HepG2 (cell line): ENCODE data around the gene MUTYH. TPM values are rescaled to one million over a fixed set of nuclear protein-coding genes. Genes with fewer than 3 reads are reported as not detected.

ENCODE experiments used
- CHCHD3 ChIP-seq: sonication (generic); formaldehyde crosslinking; IDR thresholded peaks from 2 replicates; pipeline ENCODE4 v1.8.0; 2022; ENCODE audit warnings: mild to moderate bottlenecking, missing genetic modification reagents, moderate library complexity
- HMGXB3 ChIP-seq: sonication (generic); formaldehyde crosslinking; IDR thresholded peaks from 2 replicates; pipeline ENCODE4 v1.4.0; 2020; ENCODE audit warnings: missing genetic modification reagents, borderline replicate concordance
- HOXA5 ChIP-seq: sonication (generic); formaldehyde crosslinking; IDR thresholded peaks from 2 replicates; pipeline ENCODE4 v1.4.0; 2020; ENCODE audit warnings: missing genetic modification reagents
- KAT2B ChIP-seq: fragments of 150-350 bp; IDR thresholded peaks from 2 replicates; pipeline ENCODE4 v1.6.1; 2014; ENCODE audit warnings: low read depth, low read length, borderline replicate concordance
- MTF1 ChIP-seq: sonication (generic); formaldehyde crosslinking; IDR thresholded peaks from 2 replicates; pipeline ENCODE4 v1.5.0; 2020; ENCODE audit warnings: missing genetic modification reagents
- NFE2L2 ChIP-seq: fragments of 150-350 bp; IDR thresholded peaks from 2 replicates; pipeline ENCODE4 v1.6.1; 2014; ENCODE audit warnings: low read length
- NFKBIZ ChIP-seq: IDR thresholded peaks from 2 replicates; pipeline ENCODE4 v1.6.1; 2018; ENCODE audit warnings: missing genetic modification reagents, missing compliant biosample characterization
- NPAS2 ChIP-seq: sonication (generic); formaldehyde crosslinking; IDR thresholded peaks from 2 replicates; pipeline ENCODE4 v1.8.0; 2022; ENCODE audit warnings: mild to moderate bottlenecking, missing genetic modification reagents, borderline replicate concordance
- SMAD1 ChIP-seq: sonication (generic); formaldehyde crosslinking; IDR thresholded peaks from 2 replicates; pipeline ENCODE4 v1.4.0; 2020; ENCODE audit warnings: missing genetic modification reagents, low read depth, mild to moderate bottlenecking, borderline replicate concordance
- TBX3 ChIP-seq: fragments of 450-650 bp; IDR thresholded peaks from 2 replicates; pipeline ENCODE4 v1.6.1; 2017; ENCODE audit warnings: antibody characterized with exemption, mild to moderate bottlenecking, inconsistent platforms, borderline replicate concordance
- TCF12 ChIP-seq, 2 experiments: fragments of 450-650 bp in 1 of 2; sonication (generic) in 1 of 2; formaldehyde crosslinking in 1 of 2; IDR thresholded peaks; 2 replicates each; pipeline versions ENCODE4 v1.6.1 to v1.8.0; 2017 to 2022; ENCODE audit warnings: antibody characterized with exemption in 1 of 2, mild to moderate bottlenecking in 1 of 2, missing genetic modification reagents in 1 of 2, moderate library complexity in 1 of 2
- ZFP41 ChIP-seq: sonication (generic); formaldehyde crosslinking; IDR thresholded peaks from 2 replicates; pipeline ENCODE4 v1.4.0; 2020; ENCODE audit warnings: mild to moderate bottlenecking, missing genetic modification reagents, borderline replicate concordance
- ZFP82 ChIP-seq: sonication (generic); formaldehyde crosslinking; IDR thresholded peaks from 2 replicates; pipeline ENCODE4 v1.5.1; 2020; ENCODE audit warnings: mild to moderate bottlenecking, missing genetic modification reagents, borderline replicate concordance
- ZNF234 ChIP-seq: sonication (generic); formaldehyde crosslinking; conservative IDR thresholded peaks from 2 replicates; pipeline ENCODE4 v1.5.1; 2020; ENCODE audit warnings: mild to moderate bottlenecking, missing genetic modification reagents
- ZNF335 ChIP-seq: sonication (generic); formaldehyde crosslinking; IDR thresholded peaks from 2 replicates; pipeline ENCODE4 v1.4.0; 2020; ENCODE audit warnings: missing genetic modification reagents
- ZNF580 ChIP-seq: IDR thresholded peaks from 2 replicates; pipeline ENCODE4 v1.6.1; 2016; ENCODE audit warnings: low read depth, borderline replicate concordance
- ZNF605 ChIP-seq: sonication (generic); formaldehyde crosslinking; IDR thresholded peaks from 2 replicates; pipeline ENCODE4 v1.8.0; 2022; ENCODE audit warnings: mild to moderate bottlenecking, missing genetic modification reagents
- ZNF720 ChIP-seq: sonication (generic); formaldehyde crosslinking; IDR thresholded peaks from 2 replicates; pipeline ENCODE4 v1.4.0; 2020; ENCODE audit warnings: missing genetic modification reagents
- ZNF891 ChIP-seq: sonication (generic); formaldehyde crosslinking; IDR thresholded peaks from 2 replicates; pipeline ENCODE4 v1.5.0; 2020; ENCODE audit warnings: mild to moderate bottlenecking, missing genetic modification reagents
- polyA plus RNA-seq, 8 experiments: library from polyadenylated mRNA; depleted of rRNA in 3 of 8; stranded (reverse) in 7 of 8; unstranded in 1 of 8; fragments of >200 nt; fragmentation: Illumina TruSeq in 4 of 8; extraction: Trizol in 4 of 8; gene quantifications; 2 replicates each; pipeline versions ENCODE4 v1.2.1 to v1.2.3, GENCODE V29; 2011 to 2016; ENCODE audit warnings: low read depth in 4 of 8, missing spikeins in 1 of 8, mixed read lengths in 1 of 8; ENCODE audit not compliant: insufficient read depth in 1 of 8
- total RNA-seq, 5 experiments: library from RNA; depleted of rRNA; stranded (reverse); fragments of >200 nt; fragmentation: Illumina TruSeq; extraction: Trizol; gene quantifications; 2 replicates each; pipeline ENCODE4 v1.2.3, GENCODE V29; 2016; ENCODE audit warnings: low read depth in 1 of 5
- TF ChIP-seq, protein P1 (sequence below): sonication (generic); formaldehyde crosslinking; IDR thresholded peaks from 2 replicates; pipeline ENCODE4 v1.5.1; 2020; ENCODE audit warnings: missing genetic modification reagents, mild to moderate bottlenecking, borderline replicate concordance
- TF ChIP-seq, protein P2 (sequence below): sonication (generic); formaldehyde crosslinking; IDR thresholded peaks from 2 replicates; pipeline ENCODE4 v1.4.0; 2020; ENCODE audit warnings: missing genetic modification reagents, mild to moderate bottlenecking, borderline replicate concordance

The MUTYH gene
- total and polyA plus RNA-seq, 2 of the 13 experiments (the other 11 are each of a cell fraction or from before 2014, with no cell fraction given): 16.3 to 17.1 TPM

- TF ChIP-seq, protein P1, sequence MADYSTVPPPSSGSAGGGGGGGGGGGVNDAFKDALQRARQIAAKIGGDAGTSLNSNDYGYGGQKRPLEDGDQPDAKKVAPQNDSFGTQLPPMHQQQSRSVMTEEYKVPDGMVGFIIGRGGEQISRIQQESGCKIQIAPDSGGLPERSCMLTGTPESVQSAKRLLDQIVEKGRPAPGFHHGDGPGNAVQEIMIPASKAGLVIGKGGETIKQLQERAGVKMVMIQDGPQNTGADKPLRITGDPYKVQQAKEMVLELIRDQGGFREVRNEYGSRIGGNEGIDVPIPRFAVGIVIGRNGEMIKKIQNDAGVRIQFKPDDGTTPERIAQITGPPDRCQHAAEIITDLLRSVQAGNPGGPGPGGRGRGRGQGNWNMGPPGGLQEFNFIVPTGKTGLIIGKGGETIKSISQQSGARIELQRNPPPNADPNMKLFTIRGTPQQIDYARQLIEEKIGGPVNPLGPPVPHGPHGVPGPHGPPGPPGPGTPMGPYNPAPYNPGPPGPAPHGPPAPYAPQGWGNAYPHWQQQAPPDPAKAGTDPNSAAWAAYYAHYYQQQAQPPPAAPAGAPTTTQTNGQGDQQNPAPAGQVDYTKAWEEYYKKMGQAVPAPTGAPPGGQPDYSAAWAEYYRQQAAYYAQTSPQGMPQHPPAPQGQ (CRISPR knock-in tag): no peak
- no peak for TF ChIP-seq SMAD1
- TF ChIP-seq TCF12 (IDR thresholded peaks at IDR 0.05): no peak
- 0 out of 2 replicates have a peak, but pooled peaks have one; percentile 26 for TF ChIP-seq TCF12 (CRISPR knock-in tag; IDR thresholded peaks at IDR 0.05)
- no peak; the same call in 1 of the 2 replicates for TF ChIP-seq NFKBIZ (CRISPR knock-in tag)
- TF ChIP-seq NFE2L2: no peak
- no peak for TF ChIP-seq ZNF234 (CRISPR knock-in tag)
- TF ChIP-seq ZNF605 (CRISPR knock-in tag): peak; percentile 58; the same call in 1 of the 2 replicates
- TF ChIP-seq KAT2B: no peak
- peak; percentile 92 for TF ChIP-seq ZNF335
- TF ChIP-seq ZFP41 (CRISPR knock-in tag): no peak
- no peak for TF ChIP-seq MTF1 (CRISPR knock-in tag)
- no peak for TF ChIP-seq ZNF720 (CRISPR knock-in tag)
- TF ChIP-seq ZNF891 (CRISPR knock-in tag): peak; percentile 76; the same call in 1 of the 2 replicates
- peak; percentile 49; the same call in 1 of the 2 replicates for TF ChIP-seq ZFP82 (CRISPR knock-in tag)
- TF ChIP-seq, protein P2, sequence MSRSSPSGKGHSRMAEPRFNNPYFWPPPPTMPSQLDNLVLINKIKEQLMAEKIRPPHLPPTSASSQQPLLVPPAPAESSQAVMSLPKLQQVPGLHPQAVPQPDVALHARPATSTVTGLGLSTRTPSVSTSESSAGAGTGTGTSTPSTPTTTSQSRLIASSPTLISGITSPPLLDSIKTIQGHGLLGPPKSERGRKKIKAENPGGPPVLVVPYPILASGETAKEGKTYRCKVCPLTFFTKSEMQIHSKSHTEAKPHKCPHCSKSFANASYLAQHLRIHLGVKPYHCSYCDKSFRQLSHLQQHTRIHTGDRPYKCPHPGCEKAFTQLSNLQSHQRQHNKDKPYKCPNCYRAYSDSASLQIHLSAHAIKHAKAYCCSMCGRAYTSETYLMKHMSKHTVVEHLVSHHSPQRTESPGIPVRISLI: peak; percentile 23; the same call in 1 of the 2 replicates
- TF ChIP-seq TBX3: no peak
- no peak for TF ChIP-seq HMGXB3 (CRISPR knock-in tag)
- peak; percentile 65; the same call in 1 of the 2 replicates for TF ChIP-seq ZNF580 (CRISPR knock-in tag)
- no peak for TF ChIP-seq NPAS2 (CRISPR knock-in tag)
- 0 out of 2 replicates have a peak, but pooled peaks have one; percentile 58 for TF ChIP-seq CHCHD3
- TF ChIP-seq HOXA5 (CRISPR knock-in tag): peak; percentile 30; the same call in 1 of the 2 replicates
These were observed 36.5 kb downstream of the MUTYH start (continued) for GRCh38 chr1:45303520-45304310.
